Activated naive CD4-positive, alpha-beta T cell treated with anti-CD3 and anti-CD28 coated beads, Interleukin-2, amount 10 ng/mL, durations not matched to agents 7 days and 5 days (primary cell): Measurements from ENCODE around the gene TENT4A.
A peak's percentile ranks its signal among the peaks of the same experiment; 100 is the strongest.

Experiments
- CTCF ChIA-PET: fragments of 350-600 bp; sonication (Branson Sonifier 250); formaldehyde crosslinking; loops from one replicate; lab custom pipeline; 2021; ENCODE audit warnings: antibody characterized with exemption; lab: Charles Lee
- DNase-seq: peaks from one replicate; pipeline ENCODE4 v3.0.0-alpha.2; 2020
- H3K27ac Mint-ChIP-seq: one replicate; pipeline ENCODE4 v1.8.0; 2021; ENCODE audit warnings: mild to moderate bottlenecking, moderate library complexity, mixed read lengths
- H3K27me3 Mint-ChIP-seq: one replicate; pipeline ENCODE4 v1.8.0; 2021; ENCODE audit warnings: mild to moderate bottlenecking, mixed read lengths
- H3K36me3 Mint-ChIP-seq: one replicate; pipeline ENCODE4 v1.8.0; 2021; ENCODE audit warnings: mixed read lengths
- H3K4me1 Mint-ChIP-seq: one replicate; pipeline ENCODE4 v1.8.0; 2021; ENCODE audit warnings: mixed read lengths
- H3K4me3 Mint-ChIP-seq: one replicate; pipeline ENCODE4 v1.8.0; 2021; ENCODE audit warnings: mild to moderate bottlenecking, moderate library complexity, mixed read lengths
- H3K9me3 Mint-ChIP-seq: one replicate; pipeline ENCODE4 v1.8.0; 2021; ENCODE audit warnings: mixed read lengths

The TENT4A gene

DNA sequence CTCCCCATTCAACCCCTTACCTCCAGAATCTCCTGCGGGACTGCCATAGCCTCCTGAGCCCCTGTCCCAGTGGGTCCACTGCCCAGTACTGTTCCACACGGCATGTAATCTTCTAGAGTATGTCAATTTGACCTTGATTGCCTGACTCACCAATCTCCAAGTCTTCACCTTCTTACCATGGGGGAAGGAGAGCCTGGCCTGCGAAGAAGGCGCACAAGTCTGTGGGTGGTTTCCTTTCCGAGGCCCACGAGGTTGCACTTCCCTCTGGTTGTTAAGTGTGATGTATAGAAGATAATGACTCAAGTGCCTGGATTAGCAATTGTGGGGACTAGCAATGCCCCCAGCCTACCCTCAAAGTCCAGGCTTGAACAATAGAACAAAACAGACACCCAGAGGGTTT lies 8.1 kb upstream of the TENT4A start:
- H3K4me3 Mint-ChIP-seq: no peak overlapping the region
- H3K9me3 Mint-ChIP-seq: no peaks in the 10 kb centered on the region
- DNase-seq: no peak
- H3K36me3 Mint-ChIP-seq: no peaks in the 10 kb centered on the region
- H3K27me3 Mint-ChIP-seq: peaks cover 32% of the 10 kb centered on the region
- peaks cover 2% of the 10 kb centered on the region for H3K4me1 Mint-ChIP-seq
- CTCF ChIA-PET: no interaction called here
- no peak overlapping the region for H3K27ac Mint-ChIP-seq

DNA sequence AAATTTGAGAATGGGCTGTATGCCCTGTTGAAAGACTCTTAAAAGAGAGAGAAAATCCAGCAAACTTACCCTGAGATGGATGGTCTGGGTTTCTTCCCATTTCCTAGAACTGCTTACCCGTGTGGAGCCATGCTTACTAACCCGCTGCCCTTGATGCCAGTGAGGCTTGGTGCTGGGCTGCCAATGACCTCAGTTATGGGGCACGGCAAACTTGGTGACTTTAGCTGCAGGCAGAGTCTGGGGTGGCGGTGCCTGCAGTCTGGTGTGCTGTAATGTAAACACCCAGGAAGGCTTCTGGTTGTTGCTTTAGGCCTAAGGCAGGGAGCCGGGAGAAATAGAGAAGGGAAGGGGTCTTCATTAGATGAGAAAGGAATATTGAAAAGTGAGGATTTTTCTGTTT lies 7.3 kb upstream of the TENT4A start:
- CTCF ChIA-PET: no interaction called here
- DNase-seq: no peak
- Mint-ChIP-seq H3K9me3 (no peaks in the 10 kb centered on the region), H3K4me3 (no peak overlapping the region), H3K27ac (no peak overlapping the region), H3K36me3 (no peaks in the 10 kb centered on the region), H3K4me1 (peaks cover 5% of the 10 kb centered on the region), H3K27me3 (peaks cover 32% of the 10 kb centered on the region)

DNA sequence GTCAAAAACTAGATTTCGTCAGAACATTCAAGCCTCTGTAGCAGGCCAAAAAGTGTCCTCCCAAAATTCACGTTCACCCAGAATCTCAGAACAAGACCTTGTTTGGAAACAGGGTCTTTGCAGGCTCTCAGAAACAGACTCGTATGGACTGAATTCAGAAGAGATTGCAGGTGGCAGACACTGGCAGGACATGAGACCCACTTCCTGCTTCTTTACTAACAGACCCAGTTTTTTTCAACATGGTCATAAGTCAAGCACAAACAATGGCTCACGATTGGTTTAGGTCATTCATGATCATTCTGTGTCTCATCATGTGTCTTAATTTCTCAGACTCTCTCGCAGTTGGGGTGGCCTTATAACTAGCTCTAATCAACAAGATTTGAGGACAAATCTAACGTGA lies 5.4 kb upstream of the TENT4A start:
- CTCF ChIA-PET: no interaction called here
- no peaks in the 10 kb centered on the region for H3K9me3 Mint-ChIP-seq
- no peak overlapping the region for H3K4me3 Mint-ChIP-seq
- H3K36me3 Mint-ChIP-seq: no peaks in the 10 kb centered on the region
- no peak for DNase-seq
- peaks cover 16% of the 10 kb centered on the region for H3K4me1 Mint-ChIP-seq
- peaks cover 24% of the 10 kb centered on the region for H3K27me3 Mint-ChIP-seq
- no peak overlapping the region for H3K27ac Mint-ChIP-seq

DNA sequence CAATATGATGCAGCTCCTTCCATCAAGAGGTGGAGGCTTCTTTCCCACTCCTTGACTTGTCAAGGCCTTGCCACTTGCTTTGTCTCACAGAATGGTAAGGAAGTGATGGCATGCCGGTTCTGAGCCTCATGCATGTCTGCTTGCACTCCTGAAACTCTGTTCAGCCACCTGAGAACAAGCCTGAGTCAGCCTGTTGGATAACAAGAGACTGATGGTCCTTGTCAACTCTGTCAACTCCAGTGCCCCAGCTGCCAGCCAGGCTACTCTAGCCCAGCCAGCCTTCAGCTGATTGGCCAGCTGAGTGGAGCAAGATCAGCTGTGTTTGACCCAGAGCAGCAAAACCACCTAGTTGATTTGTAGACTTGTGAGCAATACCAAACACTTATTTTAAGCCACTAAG lies 4.4 kb upstream of the TENT4A start:
- Mint-ChIP-seq H3K4me3 (no peak overlapping the region), H3K36me3 (no peaks in the 10 kb centered on the region), H3K4me1 (peaks cover 16% of the 10 kb centered on the region), H3K27me3 (peaks cover 24% of the 10 kb centered on the region), H3K9me3 (no peaks in the 10 kb centered on the region), H3K27ac (no peak overlapping the region)
- CTCF ChIA-PET: no interaction called here
- DNase-seq: no peak

DNA sequence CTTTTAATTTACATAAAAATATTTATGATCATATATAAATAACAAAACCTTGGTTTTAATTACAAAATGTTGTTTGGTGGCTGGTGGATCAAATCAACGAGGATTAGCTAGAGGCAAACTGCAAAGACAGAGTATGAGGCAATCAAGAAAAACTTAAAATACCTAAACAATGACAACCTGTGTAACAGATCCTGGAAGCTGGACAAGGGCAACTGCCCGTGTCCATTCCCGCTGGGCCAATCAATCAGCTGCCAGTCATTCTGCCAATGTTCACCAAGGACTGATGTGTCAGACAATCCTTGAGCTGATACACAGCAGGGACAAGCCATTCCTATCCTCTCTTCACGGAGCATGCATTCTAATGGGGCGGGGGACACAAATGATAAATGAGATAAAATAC lies 3.2 kb upstream of the TENT4A start:
- Mint-ChIP-seq H3K4me1 (peaks cover 18% of the 10 kb centered on the region), H3K4me3 (no peak overlapping the region), H3K27me3 (peaks cover 19% of the 10 kb centered on the region), H3K9me3 (no peaks in the 10 kb centered on the region), H3K36me3 (peaks cover 4% of the 10 kb centered on the region), H3K27ac (no peak overlapping the region)
- CTCF ChIA-PET: no interaction called here
- no peak for DNase-seq

DNA sequence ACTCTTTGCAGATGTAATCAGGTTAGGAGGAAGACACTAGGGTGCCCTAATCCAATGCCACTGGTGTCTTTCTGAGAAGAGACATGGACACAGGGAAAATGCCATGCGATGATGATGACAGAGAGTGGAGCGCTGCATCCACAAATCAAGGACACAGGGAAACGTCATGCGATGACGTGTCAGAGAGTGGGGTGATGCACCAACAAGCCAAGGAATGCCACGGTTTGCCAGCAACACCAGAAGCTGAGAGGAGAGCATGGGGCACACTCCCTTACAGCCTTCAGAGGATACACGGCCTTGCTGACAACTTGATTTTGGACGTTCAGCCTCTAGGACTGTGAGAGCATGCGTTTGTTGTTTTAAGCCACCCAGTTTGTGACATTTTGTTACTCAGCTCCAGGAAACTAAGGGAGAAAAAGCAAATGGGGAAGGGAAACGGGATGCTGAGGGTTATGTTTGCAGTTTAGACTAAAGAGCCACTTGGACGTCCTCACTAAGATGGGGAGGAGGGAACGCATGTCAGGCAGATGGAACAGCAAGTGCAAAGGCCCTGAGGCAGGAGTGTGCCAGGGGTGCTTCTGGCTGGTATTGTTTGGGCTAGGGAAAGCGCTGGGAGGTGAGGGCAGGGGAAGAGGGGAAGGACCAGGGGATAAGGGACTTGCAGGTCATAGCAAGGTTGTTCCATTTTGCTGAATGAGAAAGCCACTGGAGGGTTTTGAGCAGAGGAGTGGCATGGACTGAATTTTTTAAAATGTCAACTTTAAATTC lies 2.5 kb upstream of the TENT4A start:
- peaks cover 5% of the 10 kb centered on the region for H3K36me3 Mint-ChIP-seq
- DNase-seq: no peak
- H3K4me1 Mint-ChIP-seq: peaks cover 25% of the 10 kb centered on the region
- H3K9me3 Mint-ChIP-seq: no peaks in the 10 kb centered on the region
- peak overlapping the region; percentile 35 for H3K4me3 Mint-ChIP-seq
- CTCF ChIA-PET: no interaction called here
- H3K27me3 Mint-ChIP-seq: peaks cover 19% of the 10 kb centered on the region
- no peak overlapping the region for H3K27ac Mint-ChIP-seq

DNA sequence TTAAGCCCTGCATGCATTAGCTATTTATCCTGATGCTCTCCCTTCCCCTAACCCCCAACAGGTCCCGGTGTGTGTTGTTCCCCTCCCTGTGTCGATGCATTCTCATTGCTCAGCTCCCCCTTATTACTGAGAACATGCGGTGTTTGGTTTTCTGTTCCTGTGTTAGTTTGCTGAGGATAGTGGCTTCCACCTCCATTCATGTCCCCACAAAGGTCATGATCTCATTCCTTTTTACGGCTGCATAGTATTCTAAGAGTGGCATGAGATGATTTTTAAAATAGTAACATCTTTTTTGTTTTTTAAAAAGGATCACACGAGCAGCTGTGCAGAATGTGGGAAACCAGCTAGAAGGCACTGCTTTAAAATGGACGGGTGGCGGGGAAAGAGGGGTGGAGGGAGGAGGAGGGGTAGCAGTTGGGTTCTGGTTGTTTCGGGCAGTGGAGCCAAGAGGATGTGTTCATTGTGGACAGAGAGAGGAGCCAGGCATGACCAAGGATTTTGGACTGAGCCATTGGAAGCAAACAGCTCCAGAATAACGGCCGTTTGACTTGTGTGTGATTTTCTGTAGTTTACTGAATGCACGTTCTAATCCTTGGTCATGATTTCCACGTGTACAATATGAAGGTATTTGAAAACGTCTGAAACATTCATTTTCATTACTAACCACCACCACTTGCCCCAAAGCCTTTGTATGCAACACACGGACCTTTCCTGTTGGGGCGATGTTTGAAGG lies 1.7 kb upstream of the TENT4A start:
- Mint-ChIP-seq H3K27ac (peak overlapping the region; percentile 95), H3K4me1 (peaks cover 33% of the 10 kb centered on the region), H3K36me3 (peaks cover 12% of the 10 kb centered on the region), H3K4me3 (peak overlapping the region; percentile 84), H3K9me3 (no peaks in the 10 kb centered on the region), H3K27me3 (peaks cover 19% of the 10 kb centered on the region)
- CTCF ChIA-PET: interaction anchor here (1.3 kb wide), 1 partner anchor 34 kb away, joined by 5 read pairs; no protein-coding TSS in a partner anchor
- DNase-seq: no peak

DNA sequence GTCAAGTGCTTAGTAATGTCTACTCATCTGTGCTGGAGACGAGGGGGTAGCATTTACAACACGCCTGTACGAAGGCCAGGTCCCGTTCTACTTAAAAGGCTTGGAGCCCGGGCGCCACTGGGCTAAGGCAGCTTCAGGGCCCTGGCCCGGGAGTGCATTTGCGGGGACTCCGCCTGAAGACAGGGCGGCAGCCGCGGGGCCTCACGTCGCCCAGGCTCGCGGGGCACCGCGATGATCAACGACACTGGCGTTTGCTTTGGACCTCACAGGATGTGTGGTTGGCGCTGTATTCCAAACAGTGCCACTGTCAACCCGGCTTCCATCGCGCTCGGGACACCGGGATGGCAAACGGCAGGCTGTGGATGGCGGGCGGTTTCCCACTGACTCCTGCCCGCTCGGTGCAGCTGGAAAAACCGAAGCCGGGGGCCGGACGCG lies 1.1 kb upstream of the TENT4A start:
- H3K36me3 Mint-ChIP-seq: peaks cover 15% of the 10 kb centered on the region
- peaks cover 19% of the 10 kb centered on the region for H3K27me3 Mint-ChIP-seq
- peak overlapping the region; percentile 84 for H3K4me3 Mint-ChIP-seq
- DNase-seq: peak; percentile 66
- CTCF ChIA-PET: interaction anchor here (1.3 kb wide), 1 partner anchor 33 kb away, joined by 5 read pairs; no protein-coding TSS in a partner anchor
- peaks cover 39% of the 10 kb centered on the region for H3K4me1 Mint-ChIP-seq
- no peaks in the 10 kb centered on the region for H3K9me3 Mint-ChIP-seq
- H3K27ac Mint-ChIP-seq: peak overlapping the region; percentile 95

DNA sequence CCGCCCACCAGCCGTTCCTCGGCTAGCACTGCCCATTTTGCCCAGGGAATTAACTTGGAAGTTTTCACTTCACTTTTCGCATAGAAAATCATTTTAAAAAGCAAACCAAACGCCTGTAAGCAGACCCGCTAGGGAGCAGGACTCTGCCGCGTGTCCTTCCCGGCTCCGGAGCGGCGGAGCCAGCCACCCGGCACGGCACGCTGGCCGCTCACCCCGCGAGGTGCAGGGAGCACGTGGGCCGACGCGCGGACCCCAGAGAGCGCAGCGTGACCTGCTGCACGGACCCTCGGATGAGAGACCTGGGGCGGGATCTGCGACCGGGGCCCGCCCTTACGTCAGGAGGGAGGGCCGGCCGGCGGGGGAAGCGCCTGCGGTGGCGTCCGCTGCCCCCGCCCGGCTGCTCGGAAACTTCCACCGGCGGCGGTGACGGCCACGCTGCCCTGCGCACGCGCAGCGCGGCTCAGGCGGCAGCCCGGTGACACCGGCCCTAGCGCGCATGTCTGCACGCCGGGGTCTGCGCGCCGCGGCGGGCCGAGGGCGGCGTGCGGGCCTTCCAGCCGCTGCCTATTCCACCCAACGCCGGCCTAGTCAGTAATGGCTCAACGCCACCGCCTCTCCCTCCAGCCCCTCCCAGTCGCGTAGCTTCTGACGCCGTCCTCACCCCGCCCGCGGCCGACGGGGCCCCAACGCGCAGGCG lies 507 bp upstream of the TENT4A start:
- H3K4me3 Mint-ChIP-seq: peak overlapping the region; percentile 84
- H3K27ac Mint-ChIP-seq: peak overlapping the region; percentile 95
- CTCF ChIA-PET: interaction anchor here (1.3 kb wide), 1 partner anchor 33 kb away, joined by 5 read pairs; no protein-coding TSS in a partner anchor
- peaks cover 20% of the 10 kb centered on the region for H3K36me3 Mint-ChIP-seq
- peaks cover 18% of the 10 kb centered on the region for H3K27me3 Mint-ChIP-seq
- H3K9me3 Mint-ChIP-seq: no peaks in the 10 kb centered on the region
- peak; percentile 96 for DNase-seq
- peaks cover 45% of the 10 kb centered on the region for H3K4me1 Mint-ChIP-seq

DNA sequence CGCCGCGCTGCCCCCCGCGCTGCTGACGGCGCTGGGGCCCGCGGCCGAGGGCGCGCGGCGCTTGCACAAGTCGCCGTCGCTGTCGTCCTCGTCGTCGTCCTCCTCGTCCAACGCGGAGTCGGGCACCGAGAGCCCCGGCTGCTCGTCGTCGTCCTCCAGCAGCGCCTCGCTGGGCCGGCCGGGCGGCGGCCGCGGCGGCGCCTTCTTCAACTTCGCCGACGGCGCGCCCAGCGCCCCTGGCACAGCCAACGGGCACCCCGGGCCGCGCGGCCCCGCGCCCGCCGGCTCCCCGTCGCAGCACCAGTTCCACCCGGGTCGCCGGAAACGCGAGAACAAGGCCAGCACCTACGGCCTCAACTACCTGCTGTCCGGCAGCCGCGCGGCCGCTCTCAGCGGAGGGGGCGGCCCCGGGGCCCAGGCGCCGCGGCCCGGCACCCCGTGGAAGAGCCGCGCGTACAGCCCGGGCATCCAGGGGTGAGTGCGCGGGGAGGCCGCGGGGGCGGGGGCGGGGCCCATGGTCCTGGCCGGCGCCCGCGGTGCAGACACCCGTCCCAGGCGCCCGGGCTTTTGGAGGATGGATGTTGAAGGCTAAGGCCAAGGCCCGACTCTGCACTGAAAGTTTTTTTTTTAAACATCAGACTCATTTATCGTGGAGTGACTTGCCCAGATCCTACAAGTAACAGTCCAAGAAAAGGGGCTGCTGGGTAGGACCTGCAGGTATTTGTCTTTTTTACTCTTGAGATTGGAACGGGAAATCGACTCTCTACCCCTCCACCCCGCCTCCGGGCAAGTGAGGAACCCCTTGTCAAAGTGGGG lies 1.2 kb downstream of the TENT4A start:
- Mint-ChIP-seq H3K9me3 (no peaks in the 10 kb centered on the region), H3K4me3 (peak overlapping the region; percentile 87), H3K4me1 (peaks cover 58% of the 10 kb centered on the region), H3K27me3 (peaks cover 11% of the 10 kb centered on the region), H3K36me3 (peaks cover 32% of the 10 kb centered on the region), H3K27ac (peak overlapping the region; percentile 88)
- CTCF ChIA-PET: no interaction called here
- peak; percentile 43 for DNase-seq

DNA sequence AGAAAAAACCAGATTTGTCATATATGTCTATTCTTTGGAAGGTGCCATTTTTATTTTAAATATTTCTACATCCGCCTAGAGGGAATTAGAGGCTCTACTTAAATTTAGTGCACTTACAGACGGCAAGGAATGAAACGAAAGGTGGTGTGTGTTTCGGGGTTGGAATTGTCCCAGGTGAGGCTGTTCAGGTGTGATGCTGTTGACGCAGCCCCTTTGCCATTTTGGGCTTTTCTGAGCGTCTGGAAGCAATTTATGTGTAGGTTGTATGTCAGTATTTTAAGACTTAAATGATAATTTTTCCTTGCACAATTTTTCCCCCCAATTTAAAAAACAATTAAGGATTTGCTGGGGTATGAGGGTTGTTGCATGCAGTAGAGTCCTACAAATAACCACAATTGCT lies 2.0 kb downstream of the TENT4A start:
- Mint-ChIP-seq H3K27me3 (peaks cover 8% of the 10 kb centered on the region), H3K9me3 (no peaks in the 10 kb centered on the region), H3K4me3 (peak overlapping the region; percentile 87), H3K27ac (peak overlapping the region; percentile 88), H3K4me1 (peaks cover 66% of the 10 kb centered on the region), H3K36me3 (peaks cover 37% of the 10 kb centered on the region)
- CTCF ChIA-PET: no interaction called here
- DNase-seq: no peak

DNA sequence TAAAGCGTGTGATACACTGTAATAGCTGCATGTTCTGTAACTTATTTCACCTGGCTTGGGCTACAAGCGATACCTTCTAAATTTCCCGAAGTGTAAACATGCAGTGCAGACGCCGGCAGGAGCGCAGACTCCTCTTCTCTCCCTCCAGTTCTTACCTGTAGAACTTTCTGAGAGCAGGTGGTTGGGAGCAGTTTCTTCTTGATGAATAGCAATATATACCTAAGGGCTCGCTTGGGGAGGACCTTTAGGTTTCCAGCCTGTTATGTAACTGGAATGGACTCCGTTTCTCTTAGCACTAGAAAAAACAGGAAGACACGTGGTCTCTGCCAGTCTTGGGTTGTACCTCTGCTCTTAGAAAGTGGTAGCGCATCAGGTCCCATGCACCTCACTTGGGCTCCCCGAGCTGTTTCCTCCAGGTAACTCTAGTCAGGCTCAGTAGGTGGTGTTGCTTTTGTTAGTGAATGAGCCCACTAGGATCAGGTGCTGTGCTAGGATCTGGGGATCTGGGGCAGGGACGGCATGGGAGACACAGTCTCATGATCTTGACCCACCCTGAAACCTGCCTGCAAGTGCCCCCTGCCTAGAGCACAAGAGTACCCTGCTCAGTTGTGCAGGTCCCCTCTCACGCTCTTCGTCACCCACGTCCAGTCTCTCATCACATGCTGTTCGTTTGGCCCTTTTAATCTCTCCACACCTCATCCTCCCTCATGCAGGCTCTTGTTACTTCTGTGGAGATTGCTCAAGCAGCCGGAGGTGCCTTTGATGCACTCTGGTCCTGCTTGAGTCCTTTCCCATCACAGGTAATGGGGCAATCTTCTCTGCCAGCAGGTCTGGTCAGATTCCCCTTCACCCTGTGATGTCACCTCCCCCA lies 2.8 kb downstream of the TENT4A start:
- peak; percentile 59 for DNase-seq

DNA sequence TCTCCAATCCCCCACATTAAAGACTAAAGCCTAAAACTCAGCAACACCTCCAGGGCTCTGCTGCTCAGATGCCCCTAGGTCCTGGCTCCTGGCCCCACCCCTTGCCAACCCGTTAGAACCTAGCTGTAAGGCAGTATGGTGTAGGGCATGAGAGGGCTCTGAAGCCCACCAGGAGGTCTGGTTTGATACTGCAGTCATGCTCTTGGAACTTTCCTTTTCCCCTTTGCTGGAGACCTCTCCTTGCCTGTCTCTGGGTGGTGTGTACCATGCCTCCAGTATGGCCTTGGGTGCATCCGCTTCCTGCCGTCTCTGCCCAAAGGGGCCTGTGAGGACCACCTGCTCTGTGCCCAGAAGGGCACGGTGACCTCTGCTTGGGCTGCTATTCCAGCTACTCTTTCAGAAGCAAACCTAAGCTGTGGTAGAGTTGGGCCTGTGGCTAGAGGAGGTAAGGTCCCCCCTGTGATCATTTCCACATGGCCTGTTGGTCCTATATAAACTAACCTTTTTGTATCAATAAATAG lies 3.5 kb downstream of the TENT4A start:
- Mint-ChIP-seq H3K36me3 (peaks cover 41% of the 10 kb centered on the region), H3K9me3 (no peaks in the 10 kb centered on the region), H3K4me3 (peak overlapping the region; percentile 87), H3K27ac (peak overlapping the region; percentile 88), H3K4me1 (peaks cover 70% of the 10 kb centered on the region), H3K27me3 (no peaks in the 10 kb centered on the region)
- no peak for DNase-seq
- CTCF ChIA-PET: interaction anchor here (0.7 to 1.1 kb wide), 2 partner anchors 12 to 28 kb away, joined by 3 to 4 read pairs; no protein-coding TSS in a partner anchor

More for the DNA sequence above, 2.8 kb downstream of the TENT4A start:
- Mint-ChIP-seq H3K9me3 (no peaks in the 10 kb centered on the region), H3K36me3 (peaks cover 38% of the 10 kb centered on the region), H3K27me3 (peaks cover under 1% of the 10 kb centered on the region), H3K27ac (peak overlapping the region; percentile 88), H3K4me1 (peaks cover 68% of the 10 kb centered on the region), H3K4me3 (peak overlapping the region; percentile 87)
- CTCF ChIA-PET: no interaction called here
